ENCODE results near the gene OR4F6. TPM values are rescaled to one million over a fixed set of nuclear protein-coding genes. Genes with fewer than 3 reads are reported as not detected.
"Not testable (repeated sequence)": the region's sequence is repeated elsewhere in the genome, so short reads cannot be mapped to it uniquely, and the experiment has no call there.

OR4F6 gene
- total and polyA plus RNA-seq, 7 donors = not detected

GRCh38 chr15:101788503-101789269, 14.6 kb upstream of the OR4F6 start:
- H3K27ac ChIP-seq; DNase-seq; H3K9me3 ChIP-seq; H3K4me3 ChIP-seq; H3K27me3 ChIP-seq; H3K4me1 ChIP-seq; intact Hi-C loops (cut with DNase I); H3K36me3 ChIP-seq: not testable (repeated sequence)
- WGBS, 2 donors = 17 to 71% methylated on average over 5 of the region's 5 CpGs

GRCh38 chr15:101790748-101791147, 12.6 kb upstream of the OR4F6 start:
- intact Hi-C loops (cut with DNase I); H3K27ac ChIP-seq; H3K36me3 ChIP-seq; H3K4me1 ChIP-seq; H3K4me3 ChIP-seq; DNase-seq; H3K9me3 ChIP-seq; H3K27me3 ChIP-seq: not testable (repeated sequence)
- WGBS, 2 donors = 43% methylated on average over 2 of the region's 4 CpGs; no CpG with 5 or more reads in 1 of the 2 donors

GRCh38 chr15:101793981-101794380, 9.3 kb upstream of the OR4F6 start:
- H3K27ac ChIP-seq; H3K4me3 ChIP-seq; H3K36me3 ChIP-seq; H3K27me3 ChIP-seq; DNase-seq; H3K4me1 ChIP-seq; H3K9me3 ChIP-seq; intact Hi-C loops (cut with DNase I): not testable (repeated sequence)
- 80 to 85% methylated on average over 7 of the region's 7 CpGs for WGBS, 2 donors

GRCh38 chr15:101795455-101795854, 7.9 kb upstream of the OR4F6 start:
- Histone ChIP-seq H3K9me3 (no peaks in the 10 kb centered on the region), H3K27ac (no peak overlapping the region), H3K4me3 (no peak overlapping the region), H3K4me1 (no peaks in the 10 kb centered on the region), H3K27me3 (no peaks in the 10 kb centered on the region), H3K36me3 (no peaks in the 10 kb centered on the region)
- DNase-seq = no peak
- intact Hi-C loops (cut with DNase I) = no loop called here
- WGBS, 2 donors = 84 to 88% methylated on average over 1 of the region's 1 CpG
- no peak for TF ChIP-seq POLR2A (IDR thresholded peaks at IDR 0.05)
- TF ChIP-seq EP300 (IDR thresholded peaks at IDR 0.05) = no peak
- TF ChIP-seq POLR2AphosphoS5 (IDR thresholded peaks at IDR 0.05) = no peak
- TF ChIP-seq CTCF (IDR thresholded peaks at IDR 0.05) = no peak

GRCh38 chr15:101799665-101800064, 3.6 kb upstream of the OR4F6 start:
- Histone ChIP-seq H3K9me3 (no peaks in the 10 kb centered on the region), H3K4me1 (no peaks in the 10 kb centered on the region), H3K4me3 (no peak overlapping the region), H3K27me3 (no peaks in the 10 kb centered on the region), H3K27ac (no peak overlapping the region), H3K36me3 (no peaks in the 10 kb centered on the region)
- 12 to 59% methylated on average over 1 of the region's 1 CpG for whole genome bisulfite sequencing, 2 donors
- DNase-seq = no peak
- intact Hi-C loops (cut with DNase I) = no loop called here
- no peak for TF ChIP-seq POLR2A (IDR thresholded peaks at IDR 0.05)
- no peak for TF ChIP-seq CTCF (IDR thresholded peaks at IDR 0.05)
- TF ChIP-seq EP300 (IDR thresholded peaks at IDR 0.05) = no peak
- TF ChIP-seq POLR2AphosphoS5 (IDR thresholded peaks at IDR 0.05) = no peak

GRCh38 chr15:101801048-101801447, 2.3 kb upstream of the OR4F6 start:
- H3K27ac ChIP-seq = no peak overlapping the region
- no peaks in the 10 kb centered on the region for H3K27me3 ChIP-seq
- no peaks in the 10 kb centered on the region for H3K4me1 ChIP-seq
- TF ChIP-seq POLR2AphosphoS5 (IDR thresholded peaks at IDR 0.05) = no peak
- no peak for TF ChIP-seq EP300 (IDR thresholded peaks at IDR 0.05)
- TF ChIP-seq CTCF (IDR thresholded peaks at IDR 0.05) = no peak
- no peak for TF ChIP-seq POLR2A (IDR thresholded peaks at IDR 0.05)
- intact Hi-C loops (cut with DNase I) = no loop called here
- no peaks in the 10 kb centered on the region for H3K9me3 ChIP-seq
- WGBS, 2 donors = 87 to 92% methylated on average over 1 of the region's 1 CpG
- no peak for DNase-seq
- H3K36me3 ChIP-seq = no peaks in the 10 kb centered on the region
- no peak overlapping the region for H3K4me3 ChIP-seq
